Coronary artery (tissue), 2 donors: ENCODE data around the gene TRABD2B.
A peak's percentile ranks its signal among the peaks of the same experiment; 100 is the strongest.

Experiments
- DNase-seq: peaks from one replicate; pipeline ENCODE4 v3.0.0-alpha.2; 2017; ENCODE audit warnings: low spot score
- H3K27ac ChIP-seq, 2 donors: fragments of 200-600 bp; sonication (generic); one replicate each; pipeline ENCODE4 v1.5.1; 2016 to 2019
- H3K4me3 ChIP-seq: fragments of 200-600 bp; sonication (generic); 2 replicates; pipeline ENCODE4 v1.5.1; 2016; ENCODE audit warnings: mild to moderate bottlenecking, moderate library complexity
- TF ChIP-seq, protein P1 (sequence below): fragments of 200-600 bp; sonication (generic); IDR thresholded peaks from one replicate; pipeline ENCODE4 v1.5.1; 2019; ENCODE audit warnings: antibody characterized with exemption

Gene TRABD2B

DNA sequence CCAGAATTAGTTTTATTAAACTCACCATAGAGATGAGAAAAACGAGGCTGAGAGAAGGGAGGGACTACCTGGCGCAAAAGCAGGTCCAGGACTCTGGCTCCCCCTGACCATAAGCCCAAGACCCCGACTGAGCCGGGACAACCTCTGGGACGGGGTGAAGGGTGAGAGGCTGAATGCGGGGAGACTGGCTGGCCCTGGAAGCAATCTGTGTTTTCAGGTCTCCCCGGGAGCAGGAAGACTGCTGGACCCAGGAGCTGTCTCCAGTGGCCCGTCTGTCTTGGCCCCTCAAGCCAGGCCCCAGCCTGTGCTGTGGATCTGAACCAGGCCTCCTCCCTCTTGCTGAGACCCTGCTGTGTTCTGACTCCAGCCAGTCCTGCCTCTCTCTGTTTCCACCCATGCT lies 240.8 kb downstream of the TRABD2B start:
- Histone ChIP-seq H3K27ac (no peak overlapping the region), H3K4me3 (no peak overlapping the region)
- peak; percentile 67 for DNase-seq
- TF ChIP-seq, protein P1, sequence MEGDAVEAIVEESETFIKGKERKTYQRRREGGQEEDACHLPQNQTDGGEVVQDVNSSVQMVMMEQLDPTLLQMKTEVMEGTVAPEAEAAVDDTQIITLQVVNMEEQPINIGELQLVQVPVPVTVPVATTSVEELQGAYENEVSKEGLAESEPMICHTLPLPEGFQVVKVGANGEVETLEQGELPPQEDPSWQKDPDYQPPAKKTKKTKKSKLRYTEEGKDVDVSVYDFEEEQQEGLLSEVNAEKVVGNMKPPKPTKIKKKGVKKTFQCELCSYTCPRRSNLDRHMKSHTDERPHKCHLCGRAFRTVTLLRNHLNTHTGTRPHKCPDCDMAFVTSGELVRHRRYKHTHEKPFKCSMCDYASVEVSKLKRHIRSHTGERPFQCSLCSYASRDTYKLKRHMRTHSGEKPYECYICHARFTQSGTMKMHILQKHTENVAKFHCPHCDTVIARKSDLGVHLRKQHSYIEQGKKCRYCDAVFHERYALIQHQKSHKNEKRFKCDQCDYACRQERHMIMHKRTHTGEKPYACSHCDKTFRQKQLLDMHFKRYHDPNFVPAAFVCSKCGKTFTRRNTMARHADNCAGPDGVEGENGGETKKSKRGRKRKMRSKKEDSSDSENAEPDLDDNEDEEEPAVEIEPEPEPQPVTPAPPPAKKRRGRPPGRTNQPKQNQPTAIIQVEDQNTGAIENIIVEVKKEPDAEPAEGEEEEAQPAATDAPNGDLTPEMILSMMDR: no peak

GRCh38 chr1:47756006-47756405 lies 241.2 kb downstream of the TRABD2B start:
- peak; percentile 65 for DNase-seq
- H3K27ac ChIP-seq: no peak overlapping the region
- TF ChIP-seq, protein P1: no peak
- no peak overlapping the region for H3K4me3 ChIP-seq

- H3K27ac ChIP-seq: no peak overlapping the region
- no peak overlapping the region for H3K4me3 ChIP-seq
- DNase-seq: peak; percentile 71
- TF ChIP-seq, protein P1: no peak
Observed at GRCh38 chr1:47755101-47755990, 241.8 kb downstream of the TRABD2B start.

DNA sequence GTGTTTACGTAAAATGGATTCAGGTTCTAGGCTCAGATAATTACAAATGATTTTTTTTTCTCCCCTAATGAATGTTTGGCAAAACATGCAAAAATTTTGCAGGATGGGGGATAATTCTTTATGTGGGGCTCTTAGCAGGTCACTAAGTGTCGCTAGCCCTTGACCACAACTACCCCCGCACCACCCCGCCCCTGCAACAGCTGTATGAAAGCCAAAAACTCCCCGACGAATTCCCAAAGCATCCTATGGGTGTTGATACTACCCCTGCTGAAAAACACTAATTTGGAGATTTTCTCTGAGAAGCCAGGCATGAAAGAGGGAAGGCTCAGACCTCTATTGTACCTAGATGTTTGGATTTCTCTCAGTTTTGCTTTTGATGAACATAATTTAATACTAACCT lies 243.0 kb downstream of the TRABD2B start:
- DNase-seq: no peak
- Histone ChIP-seq H3K27ac (no peak overlapping the region), H3K4me3 (no peak overlapping the region)
- TF ChIP-seq, protein P1: no peak

GRCh38 chr1:47753808-47754207 lies 243.4 kb downstream of the TRABD2B start:
- TF ChIP-seq, protein P1: no peak
- Histone ChIP-seq H3K4me3 (no peak overlapping the region), H3K27ac (no peak overlapping the region)
- DNase-seq: no peak

GRCh38 chr1:47752559-47752958 lies 244.6 kb downstream of the TRABD2B start:
- peak; percentile 71 for DNase-seq
- H3K4me3 ChIP-seq: no peak overlapping the region
- TF ChIP-seq, protein P1: no peak
- peak overlapping the region; percentile 76 to 87 for H3K27ac ChIP-seq

DNA sequence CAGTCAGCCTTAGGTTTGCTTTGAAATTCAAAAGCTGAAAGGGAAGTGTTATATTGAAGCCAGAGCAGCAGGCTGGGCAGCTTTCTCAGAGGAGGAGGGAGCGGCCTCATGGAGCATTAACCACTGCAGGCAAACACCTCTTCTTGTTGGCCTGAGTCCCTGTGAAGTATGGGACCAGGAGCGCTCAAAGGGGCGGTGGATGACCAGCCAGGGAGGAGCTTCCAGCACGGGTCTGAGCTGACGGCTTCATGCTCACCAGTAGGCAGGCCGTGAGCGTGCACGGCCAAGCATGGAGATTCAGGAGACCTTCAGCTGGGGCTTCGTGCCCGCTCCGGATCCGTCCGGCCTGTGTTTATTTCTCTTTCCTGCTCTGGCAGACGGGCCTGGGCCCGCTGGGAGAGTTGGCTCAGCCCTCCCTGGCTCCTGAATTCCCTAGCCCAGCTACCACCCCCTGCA lies 245.2 kb downstream of the TRABD2B start:
- DNase-seq: peak; percentile 85
- peak overlapping the region; percentile 76 to 87 for H3K27ac ChIP-seq
- TF ChIP-seq, protein P1: no peak
- H3K4me3 ChIP-seq: no peak overlapping the region
